ENCODE measurements around the gene ZNF207.
"Not testable (repeated sequence)": the region's sequence is repeated elsewhere in the genome, so short reads cannot be mapped to it uniquely, and the experiment has no call there.

ZNF207 gene

GRCh38 chr17:32398946-32399345, 49.0 kb downstream of the ZNF207 start:
- H3K36me3 Mint-ChIP-seq, result peaks cover 4% of the 10 kb centered on the region
- H3K9me3 Mint-ChIP-seq, result no peaks in the 10 kb centered on the region
- H3K4me3 Mint-ChIP-seq, result no peak overlapping the region
- no peaks in the 10 kb centered on the region for H3K27me3 Mint-ChIP-seq
- peaks cover 13% of the 10 kb centered on the region for H3K4me1 Mint-ChIP-seq
- peak overlapping the region; percentile 75 for H3K27ac Mint-ChIP-seq

DNA sequence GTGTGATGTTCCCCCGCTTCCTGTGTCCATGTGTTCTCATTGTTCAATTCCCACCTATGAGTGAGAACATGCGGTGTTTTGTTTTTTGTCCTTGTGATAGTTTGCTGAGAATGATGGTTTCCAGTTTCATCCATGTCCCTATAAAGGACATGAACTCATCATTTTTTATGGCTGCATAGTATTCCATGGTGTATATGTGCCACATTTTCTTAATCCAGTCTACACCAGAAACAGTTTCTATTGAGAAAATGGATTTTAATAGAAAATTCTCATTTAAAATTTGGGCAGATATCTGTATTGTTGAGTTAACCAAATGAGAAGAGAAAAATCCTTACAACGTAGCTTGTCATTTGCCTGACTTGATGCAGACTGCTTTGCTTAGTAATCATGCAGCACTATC, 60.1 kb downstream of the ZNF207 start:
- not testable (repeated sequence) for H3K9me3 Mint-ChIP-seq, H3K4me1 Mint-ChIP-seq, H3K36me3 Mint-ChIP-seq, H3K27ac Mint-ChIP-seq, H3K4me3 Mint-ChIP-seq, H3K27me3 Mint-ChIP-seq

DNA sequence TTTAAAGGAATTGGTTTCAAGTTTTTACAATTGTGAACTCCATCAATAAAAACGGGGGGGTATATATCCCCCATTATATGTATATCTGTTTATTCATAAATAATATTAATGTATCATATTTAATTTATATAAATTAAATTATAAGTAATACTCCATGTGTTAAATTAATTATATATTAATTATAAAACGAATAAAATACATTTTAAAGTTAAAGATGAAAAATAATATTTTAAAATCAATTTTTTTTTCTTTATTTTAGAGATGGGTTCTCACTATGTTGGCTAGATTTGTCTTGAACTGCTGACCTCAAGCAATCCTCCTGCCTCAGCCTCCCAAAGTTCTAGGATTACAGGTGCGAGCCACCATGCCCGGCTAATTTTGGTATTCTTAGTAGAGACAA, 76.9 kb downstream of the ZNF207 start:
- Mint-ChIP-seq H3K4me3 (no peak overlapping the region), H3K9me3 (peaks cover 7% of the 10 kb centered on the region), H3K36me3 (peaks cover 10% of the 10 kb centered on the region), H3K27ac (no peak overlapping the region), H3K4me1 (no peaks in the 10 kb centered on the region), H3K27me3 (no peaks in the 10 kb centered on the region)

GRCh38 chr17:32429598-32429997, 79.6 kb downstream of the ZNF207 start:
- Mint-ChIP-seq H3K27ac (no peak overlapping the region), H3K4me3 (no peak overlapping the region), H3K4me1 (no peaks in the 10 kb centered on the region), H3K36me3 (peaks cover 10% of the 10 kb centered on the region), H3K27me3 (no peaks in the 10 kb centered on the region), H3K9me3 (peaks cover 7% of the 10 kb centered on the region)
